Activated T-cell treated with anti-CD3 and anti-CD28 coated beads, Interleukin-2, amount 50 U/mL, for 72 hours (primary cell): ENCODE data around the gene DBF4. TPM values are rescaled to one million over a fixed set of nuclear protein-coding genes. Genes with fewer than 3 reads are reported as not detected.
A peak's percentile ranks its signal among the peaks of the same experiment; 100 is the strongest.
"Not testable (repeated sequence)": the region's sequence is repeated elsewhere in the genome, so short reads cannot be mapped to it uniquely, and the experiment has no call there.

Experiments
- ATAC-seq, 2 donors: fragments of 150-1000 bp; cut with Tn5 transposase; replicated peaks in 1 of 2; 2 replicates each; pipeline ENCODE4 v1.10.0; 2021; ENCODE audit warnings: moderate library complexity in 2 of 2, mild to moderate bottlenecking in 1 of 2
- DNase-seq, 2 donors: peaks; one replicate each; pipeline ENCODE4 v3.0.0; 2021 to 2022; ENCODE audit warnings: mixed read lengths in 1 of 2
- H3K27ac Mint-ChIP-seq: one replicate; pipeline ENCODE4 v1.8.0; 2022; ENCODE audit warnings: mild to moderate bottlenecking, moderate library complexity, mixed read lengths
- H3K27me3 Mint-ChIP-seq: one replicate; pipeline ENCODE4 v1.8.0; 2022; ENCODE audit warnings: low read depth, mixed read lengths
- H3K36me3 Mint-ChIP-seq, 2 donors: one replicate each; pipeline ENCODE4 v1.8.0; 2022; ENCODE audit warnings: mixed read lengths in 2 of 2, mild to moderate bottlenecking in 1 of 2; ENCODE audit not compliant: insufficient read depth in 2 of 2
- H3K4me1 Mint-ChIP-seq: one replicate; pipeline ENCODE4 v1.8.0; 2022; ENCODE audit warnings: low read depth, mixed read lengths
- H3K4me3 Mint-ChIP-seq, 2 donors: one replicate each; pipeline ENCODE4 v1.8.0; 2022; ENCODE audit warnings: mild to moderate bottlenecking in 2 of 2, mixed read lengths in 2 of 2, moderate library complexity in 2 of 2
- H3K9me3 Mint-ChIP-seq, 2 donors: one replicate each; pipeline ENCODE4 v1.8.0; 2022; ENCODE audit warnings: mixed read lengths in 2 of 2
- total RNA-seq, 2 donors: library from RNA; stranded (reverse); gene quantifications; one replicate each; pipeline ENCODE4 v1.2.3, GENCODE V29; 2022

Gene DBF4
- total RNA-seq, 2 donors from 2014 or later: 65.4 to 75.7 TPM

- Mint-ChIP-seq H3K27me3 (no peaks in the 10 kb centered on the region), H3K4me3 (peak overlapping the region in 1 of 2 donors; percentile 16), H3K4me1 (peaks cover 34% of the 10 kb centered on the region), H3K36me3 (peaks cover 28 to 36% of the 10 kb centered on the region in 2 donors), H3K27ac (no peak overlapping the region), H3K9me3 (peaks cover 6 to 7% of the 10 kb centered on the region in 2 donors)
- ATAC-seq (no peak), DNase-seq (no peak)
Measured at GRCh38 chr7:87872346-87872745, 3.9 kb upstream of the DBF4 start.

GRCh38 chr7:87873328-87873727 is 3.0 kb upstream of the DBF4 start:
- ATAC-seq, H3K27me3 Mint-ChIP-seq, H3K9me3 Mint-ChIP-seq, H3K27ac Mint-ChIP-seq, DNase-seq: not testable (repeated sequence)
- Mint-ChIP-seq H3K36me3 (peaks cover 24 to 33% of the 10 kb centered on the region in 2 donors), H3K4me1 (peaks cover 37% of the 10 kb centered on the region), H3K4me3 (peak overlapping the region in 1 of 2 donors; percentile 92)

GRCh38 chr7:87874066-87874465 is 2.2 kb upstream of the DBF4 start:
- Mint-ChIP-seq H3K4me3 (peak overlapping the region; percentile 92 to 95), H3K36me3 (peaks cover 23 to 36% of the 10 kb centered on the region in 2 donors), H3K4me1 (peaks cover 43% of the 10 kb centered on the region), H3K27ac (peak overlapping the region; percentile 58), H3K9me3 (peaks cover 6 to 7% of the 10 kb centered on the region in 2 donors), H3K27me3 (no peaks in the 10 kb centered on the region)
- ATAC-seq (no peak), DNase-seq (no peak)

- H3K4me1 Mint-ChIP-seq: peaks cover 57% of the 10 kb centered on the region
- peak overlapping the region; percentile 92 to 95 for H3K4me3 Mint-ChIP-seq
- peaks cover 6 to 7% of the 10 kb centered on the region in 2 donors for H3K9me3 Mint-ChIP-seq
- no peaks in the 10 kb centered on the region for H3K27me3 Mint-ChIP-seq
- peak; percentile 14 to 19 for ATAC-seq
- DNase-seq: peak; percentile 5 to 28
- peaks cover 23 to 28% of the 10 kb centered on the region in 2 donors for H3K36me3 Mint-ChIP-seq
- H3K27ac Mint-ChIP-seq: peak overlapping the region; percentile 51
Measured at GRCh38 chr7:87875151-87876039, 898 bp upstream of the DBF4 start.

GRCh38 chr7:87876869-87877234 is 559 bp downstream of the DBF4 start:
- peaks cover 62% of the 10 kb centered on the region for H3K4me1 Mint-ChIP-seq
- no peaks in the 10 kb centered on the region for H3K27me3 Mint-ChIP-seq
- H3K27ac Mint-ChIP-seq: peak overlapping the region; percentile 99
- H3K4me3 Mint-ChIP-seq: peak overlapping the region; percentile 92 to 95
- ATAC-seq (peak in 1 of 2 donors; percentile 26), DNase-seq (peak; percentile 54 to 56)
- peaks cover 6 to 7% of the 10 kb centered on the region in 2 donors for H3K9me3 Mint-ChIP-seq
- H3K36me3 Mint-ChIP-seq: peaks cover 20 to 34% of the 10 kb centered on the region in 2 donors

- H3K36me3 Mint-ChIP-seq: peaks cover 18 to 32% of the 10 kb centered on the region in 2 donors
- peaks cover 2 to 3% of the 10 kb centered on the region in 2 donors for H3K9me3 Mint-ChIP-seq
- H3K27ac Mint-ChIP-seq: peak overlapping the region; percentile 99
- H3K4me1 Mint-ChIP-seq: peaks cover 64% of the 10 kb centered on the region
- H3K27me3 Mint-ChIP-seq: no peaks in the 10 kb centered on the region
- ATAC-seq: no peak
- no peak for DNase-seq
- H3K4me3 Mint-ChIP-seq: peak overlapping the region; percentile 92 to 95
Measured at GRCh38 chr7:87877366-87878040, 1.2 kb downstream of the DBF4 start.

- H3K9me3 Mint-ChIP-seq: no peaks in the 10 kb centered on the region
- H3K36me3 Mint-ChIP-seq: peaks cover 16 to 31% of the 10 kb centered on the region in 2 donors
- peaks cover 56% of the 10 kb centered on the region for H3K4me1 Mint-ChIP-seq
- ATAC-seq: no peak
- DNase-seq: no peak
- H3K27me3 Mint-ChIP-seq: no peaks in the 10 kb centered on the region
- H3K27ac Mint-ChIP-seq: peak overlapping the region; percentile 46
- peak overlapping the region; percentile 92 to 95 for H3K4me3 Mint-ChIP-seq
Measured at GRCh38 chr7:87878208-87878735, 2.0 kb downstream of the DBF4 start.

GRCh38 chr7:87882151-87882937 is 6.1 kb downstream of the DBF4 start:
- DNase-seq (no peak), ATAC-seq (no peak)
- H3K27me3 Mint-ChIP-seq: no peaks in the 10 kb centered on the region
- no peak overlapping the region for H3K27ac Mint-ChIP-seq
- peaks cover 34% of the 10 kb centered on the region for H3K4me1 Mint-ChIP-seq
- H3K4me3 Mint-ChIP-seq: no peak overlapping the region
- H3K9me3 Mint-ChIP-seq: no peaks in the 10 kb centered on the region
- peaks cover 9 to 39% of the 10 kb centered on the region in 2 donors for H3K36me3 Mint-ChIP-seq

- H3K27me3 Mint-ChIP-seq: no peaks in the 10 kb centered on the region
- DNase-seq (no peak), ATAC-seq (no peak)
- H3K27ac Mint-ChIP-seq: no peak overlapping the region
- H3K36me3 Mint-ChIP-seq: peaks cover 11 to 43% of the 10 kb centered on the region in 2 donors
- H3K4me3 Mint-ChIP-seq: no peak overlapping the region
- H3K9me3 Mint-ChIP-seq: no peaks in the 10 kb centered on the region
- peaks cover 15% of the 10 kb centered on the region for H3K4me1 Mint-ChIP-seq
Measured at GRCh38 chr7:87885018-87885417, 8.7 kb downstream of the DBF4 start.

- Mint-ChIP-seq H3K27me3 (no peaks in the 10 kb centered on the region), H3K27ac (no peak overlapping the region), H3K36me3 (peaks cover 6 to 34% of the 10 kb centered on the region in 2 donors), H3K9me3 (no peaks in the 10 kb centered on the region), H3K4me3 (no peak overlapping the region), H3K4me1 (peaks cover 5% of the 10 kb centered on the region)
- ATAC-seq (no peak), DNase-seq (no peak)
Measured at GRCh38 chr7:87886875-87887274, 10.6 kb downstream of the DBF4 start.

GRCh38 chr7:87895363-87895762 is 19.1 kb downstream of the DBF4 start:
- H3K27ac Mint-ChIP-seq: no peak overlapping the region
- no peaks in the 10 kb centered on the region for H3K27me3 Mint-ChIP-seq
- H3K36me3 Mint-ChIP-seq: peaks cover 3 to 35% of the 10 kb centered on the region in 2 donors
- no peak for DNase-seq
- peaks cover 5% of the 10 kb centered on the region for H3K4me1 Mint-ChIP-seq
- ATAC-seq: no peak
- no peaks in the 10 kb centered on the region for H3K9me3 Mint-ChIP-seq
- no peak overlapping the region for H3K4me3 Mint-ChIP-seq

GRCh38 chr7:87899255-87899654 is 23.0 kb downstream of the DBF4 start:
- DNase-seq: no peak
- peaks cover 5% of the 10 kb centered on the region for H3K4me1 Mint-ChIP-seq
- no peak for ATAC-seq
- no peaks in the 10 kb centered on the region for H3K9me3 Mint-ChIP-seq
- H3K27ac Mint-ChIP-seq: no peak overlapping the region
- no peaks in the 10 kb centered on the region for H3K27me3 Mint-ChIP-seq
- H3K4me3 Mint-ChIP-seq: no peak overlapping the region
- H3K36me3 Mint-ChIP-seq: peaks cover 8 to 40% of the 10 kb centered on the region in 2 donors
